Epithelial cell of umbilical artery (primary cell): Measurements from ENCODE around the gene KCNK15. TPM values are rescaled to one million over a fixed set of nuclear protein-coding genes. Genes with fewer than 3 reads are reported as not detected.

Source experiments
- total RNA-seq: library from RNA; depleted of rRNA; stranded (reverse); fragments of >200 nt; gene quantifications from 2 replicates; pipeline ENCODE4 v1.2.3, GENCODE V29; 2014

Gene KCNK15
- under 0.01 TPM in 1 of 2 replicates, not detected in the other for total RNA-seq

GRCh38 chr20:44745598-44746366 is at the start of gene KCNK15:
Gene KCNK15, plus strand, starts transcription at chr20:44745865. Its CDS starts 46 bp downstream, at chr20:44745911.

GRCh38 chr20:44714701-44715498 is 30.8 kb upstream of the KCNK15 start, which contains the start of gene CCN5:
Gene CCN5, plus strand, starts transcription at chr20:44715369. Its CDS starts 22 bp downstream, at chr20:44715391.

Other genes with a start within 250 kb of the KCNK15 start
- 59.8 and 69.6 TPM in 2 replicates for gene SERINC3, start 223.8 kb upstream of the KCNK15 start, total RNA-seq
- gene PKIG, start 163.3 kb upstream of the KCNK15 start, total RNA-seq: 194 and 363 TPM in 2 replicates
- gene ADA, start 94.2 kb upstream of the KCNK15 start, total RNA-seq: 44.1 and 49.4 TPM in 2 replicates
- not detected in 2 replicates for gene CCN5, start 30.5 kb upstream of the KCNK15 start, total RNA-seq
- not detected in 2 replicates for gene RIMS4, start 64.7 kb downstream of the KCNK15 start, total RNA-seq
- gene YWHAB, start 139.8 kb downstream of the KCNK15 start, total RNA-seq: 125 and 134 TPM in 2 replicates
- gene PABPC1L, start 164.2 kb downstream of the KCNK15 start, total RNA-seq: 2.6 and 2.9 TPM in 2 replicates
- 21.4 and 26.3 TPM in 2 replicates for gene TOMM34, start 214.5 kb downstream of the KCNK15 start, total RNA-seq
- gene STK4, start 220.6 kb downstream of the KCNK15 start, total RNA-seq: 24.0 and 34.8 TPM in 2 replicates